GM12873 (cell line): Measurements from ENCODE around the gene FBXW11.

Experiments
- TF ChIP-seq, protein P1 (sequence below): IDR thresholded peaks from 2 replicates; pipeline ENCODE4 v1.5.1; 2012; ENCODE audit warnings: low read depth, mild to moderate bottlenecking, moderate library complexity, low read length, control low read depth; ENCODE audit not compliant: insufficient read depth; ENCODE audit errors: missing control alignments

The FBXW11 gene

DNA sequence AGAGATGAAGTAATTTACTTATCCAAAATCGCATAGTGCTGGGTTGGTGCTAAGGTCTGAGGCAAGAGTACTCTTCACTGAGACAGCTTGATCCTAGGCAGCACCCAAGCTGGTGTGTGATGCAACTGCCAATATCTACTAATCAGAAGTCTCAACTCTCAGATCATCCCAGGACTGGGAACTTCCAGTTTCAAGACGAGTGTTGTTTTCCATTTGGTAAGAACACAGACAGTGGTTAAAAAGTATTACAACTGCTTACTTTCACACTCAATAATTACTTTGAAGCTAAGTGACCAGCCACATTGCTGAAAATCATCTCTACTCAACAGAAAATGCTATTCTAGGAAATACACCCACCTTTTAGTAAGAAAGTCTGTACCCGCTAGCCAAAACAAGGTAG is 45.3 kb downstream of the FBXW11 start:
- TF ChIP-seq, protein P1, sequence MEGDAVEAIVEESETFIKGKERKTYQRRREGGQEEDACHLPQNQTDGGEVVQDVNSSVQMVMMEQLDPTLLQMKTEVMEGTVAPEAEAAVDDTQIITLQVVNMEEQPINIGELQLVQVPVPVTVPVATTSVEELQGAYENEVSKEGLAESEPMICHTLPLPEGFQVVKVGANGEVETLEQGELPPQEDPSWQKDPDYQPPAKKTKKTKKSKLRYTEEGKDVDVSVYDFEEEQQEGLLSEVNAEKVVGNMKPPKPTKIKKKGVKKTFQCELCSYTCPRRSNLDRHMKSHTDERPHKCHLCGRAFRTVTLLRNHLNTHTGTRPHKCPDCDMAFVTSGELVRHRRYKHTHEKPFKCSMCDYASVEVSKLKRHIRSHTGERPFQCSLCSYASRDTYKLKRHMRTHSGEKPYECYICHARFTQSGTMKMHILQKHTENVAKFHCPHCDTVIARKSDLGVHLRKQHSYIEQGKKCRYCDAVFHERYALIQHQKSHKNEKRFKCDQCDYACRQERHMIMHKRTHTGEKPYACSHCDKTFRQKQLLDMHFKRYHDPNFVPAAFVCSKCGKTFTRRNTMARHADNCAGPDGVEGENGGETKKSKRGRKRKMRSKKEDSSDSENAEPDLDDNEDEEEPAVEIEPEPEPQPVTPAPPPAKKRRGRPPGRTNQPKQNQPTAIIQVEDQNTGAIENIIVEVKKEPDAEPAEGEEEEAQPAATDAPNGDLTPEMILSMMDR: no peak

DNA sequence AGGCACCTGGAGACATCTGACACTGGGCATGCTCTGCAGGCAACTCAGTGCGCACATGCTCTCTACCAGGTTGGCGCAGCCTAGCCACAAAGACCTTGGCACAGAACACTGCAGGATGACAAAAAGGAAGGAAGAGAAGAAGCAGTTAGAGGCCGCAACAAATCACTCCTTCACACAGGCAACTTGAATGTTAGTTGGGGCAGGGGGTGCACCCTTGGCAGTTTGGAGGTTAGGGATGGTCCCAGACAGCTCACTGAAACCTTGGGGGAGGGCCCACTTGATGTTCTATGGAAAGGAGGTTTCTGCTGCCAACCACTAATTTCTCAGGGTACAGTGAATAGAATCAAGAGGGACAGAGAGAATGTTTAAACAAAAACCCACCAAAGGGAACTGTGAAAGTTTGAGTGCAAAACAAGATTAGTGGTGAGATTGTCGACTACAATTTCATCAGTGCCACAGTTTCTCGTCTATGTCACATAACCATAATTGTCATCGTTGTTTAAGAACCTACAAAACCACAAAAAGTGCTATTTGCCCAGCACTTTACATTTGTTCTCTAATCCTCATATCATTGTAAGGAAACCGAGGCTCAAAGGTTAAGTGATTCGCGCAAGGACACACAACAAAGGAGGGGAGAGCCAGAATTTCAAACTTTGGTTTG is 48.7 kb downstream of the FBXW11 start:
- TF ChIP-seq, protein P1: no peak

DNA sequence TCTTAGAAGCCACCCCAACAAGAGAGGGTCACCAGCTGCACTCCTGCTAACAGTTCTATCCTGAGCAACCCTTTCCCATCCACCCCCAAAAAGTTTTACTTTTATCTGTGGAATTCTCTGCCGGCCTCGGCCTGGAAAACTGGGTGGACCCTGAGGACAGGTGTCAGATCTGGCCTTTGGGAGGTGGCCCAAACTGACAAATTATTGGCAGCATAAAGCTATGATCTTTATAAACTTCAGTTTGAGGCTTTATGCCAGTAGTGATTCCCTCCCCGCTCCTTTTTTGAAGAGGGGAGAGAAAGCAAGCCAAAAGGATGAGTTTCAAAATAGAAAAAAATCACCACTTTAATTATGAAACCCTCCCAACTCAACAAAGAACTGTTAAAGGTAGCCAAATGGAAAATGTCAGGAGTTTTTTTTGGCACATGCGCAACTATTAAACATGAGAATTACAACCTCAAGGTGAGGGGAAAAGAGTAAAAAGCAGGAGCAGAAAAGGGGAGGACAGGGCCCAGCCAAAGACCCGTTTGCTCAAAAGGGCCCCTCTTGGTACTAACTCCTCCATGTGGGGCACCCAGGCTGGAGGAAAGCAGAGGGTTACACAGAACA is 49.4 kb downstream of the FBXW11 start:
- TF ChIP-seq, protein P1: no peak

DNA sequence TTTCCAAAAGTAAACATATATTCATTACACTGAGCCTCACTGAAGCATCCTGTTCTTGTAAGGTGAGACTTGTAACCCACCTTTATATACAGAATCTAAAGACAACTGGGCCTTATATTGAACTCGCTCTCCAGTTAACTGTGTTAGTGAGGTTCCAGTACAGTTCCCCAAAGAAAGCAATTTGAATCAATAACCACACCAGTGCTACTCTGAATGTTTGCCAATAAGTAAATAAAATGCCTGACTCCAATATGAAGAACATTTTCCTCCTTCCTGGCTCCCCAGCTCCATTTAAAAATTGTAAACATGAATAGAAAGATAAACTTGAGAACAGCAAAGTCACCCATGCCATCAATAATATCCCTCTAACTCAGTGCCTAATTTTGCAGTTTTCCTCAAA is 50.1 kb downstream of the FBXW11 start:
- TF ChIP-seq, protein P1: no peak

DNA sequence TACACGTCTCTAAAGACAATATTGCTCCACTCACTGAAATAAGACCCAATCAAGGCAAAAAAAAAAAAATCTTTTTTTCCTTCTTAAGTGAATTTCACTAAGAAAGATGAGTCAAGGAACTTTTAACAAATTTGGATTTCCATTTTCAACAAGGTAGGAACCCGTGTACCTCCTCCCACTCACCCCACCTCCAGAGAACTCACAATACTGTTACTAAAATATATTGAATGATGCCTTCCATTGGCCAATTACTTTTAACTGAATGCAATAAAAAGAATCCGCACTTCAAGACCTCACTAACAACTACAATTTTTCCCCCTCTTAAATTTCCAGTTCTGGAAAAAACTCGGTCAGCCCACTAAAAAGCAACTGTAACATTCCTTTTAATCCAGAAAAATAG is 50.7 kb downstream of the FBXW11 start:
- TF ChIP-seq, protein P1: no peak

DNA sequence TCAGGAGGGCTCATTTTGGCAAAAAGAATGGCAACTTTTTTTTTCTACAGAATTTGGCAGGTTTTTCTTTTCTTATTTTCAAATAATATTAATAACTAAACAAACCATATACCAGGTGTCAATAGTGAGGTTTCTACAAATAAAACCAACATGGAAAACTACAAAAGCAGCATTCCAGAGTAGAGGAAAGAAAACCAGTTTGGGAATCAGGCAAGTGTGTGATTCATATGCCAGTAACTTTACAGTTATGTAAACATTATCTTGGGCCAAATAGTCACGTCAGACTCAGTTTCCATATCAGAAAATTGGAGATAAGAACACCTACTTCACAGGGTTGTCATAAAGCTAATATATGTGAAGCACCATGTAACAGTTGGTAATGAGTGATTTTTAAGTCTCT is 51.7 kb downstream of the FBXW11 start:
- TF ChIP-seq, protein P1: no peak

DNA sequence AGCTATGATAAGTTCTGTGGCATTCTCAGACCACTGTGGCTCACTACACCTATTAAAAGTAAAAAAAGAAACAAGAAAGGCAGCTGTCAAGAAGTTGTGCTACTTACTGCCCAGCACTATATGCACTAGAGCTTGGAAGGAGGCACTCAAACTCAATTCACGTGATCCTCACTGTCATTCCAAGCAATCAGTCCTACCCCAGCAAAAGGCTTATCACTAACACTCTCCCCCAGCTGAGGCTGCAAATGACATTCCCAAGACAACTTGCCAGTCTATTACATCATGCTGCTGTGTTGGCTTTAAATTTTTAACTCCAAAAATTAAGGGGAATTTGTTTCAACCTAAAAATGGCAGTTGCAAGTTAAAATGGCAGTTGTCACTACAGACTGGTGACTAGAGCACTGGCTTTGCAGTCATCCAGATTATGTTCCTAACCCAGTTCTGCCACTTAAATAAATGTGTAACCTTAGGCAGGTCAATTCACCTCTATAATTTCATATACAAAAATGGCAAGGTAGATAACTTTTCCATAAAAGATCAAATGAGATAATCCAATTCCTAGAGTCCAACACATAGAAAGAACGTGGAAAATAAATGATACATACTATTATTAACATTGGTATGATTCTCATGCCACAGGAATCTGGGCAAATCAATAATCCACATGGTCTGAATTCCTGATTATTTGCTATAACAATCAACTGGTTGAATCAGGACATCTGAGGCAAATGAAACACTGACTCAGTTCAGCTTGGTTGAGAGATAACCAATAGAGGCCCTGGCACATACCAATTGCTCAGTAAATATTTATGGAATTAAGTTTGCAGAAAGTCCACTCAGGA is 52.4 kb downstream of the FBXW11 start:
- TF ChIP-seq, protein P1: no peak
